Measurements from ENCODE around the gene DYNC2LI1.

- TF ChIP-seq CTCF (IDR thresholded peaks at IDR 0.05; ENCODE audit: insufficient read depth, low read length, poor library complexity, severe bottlenecking) (no peak), EZH2phosphoT487 (conservative IDR thresholded peaks at IDR 0.05; ENCODE audit: low read length) (no peak)
Observed at GRCh38 chr2:43764086-43764705, 9.6 kb upstream of the DYNC2LI1 start.

Measured in SU-DHL-6 (cell line).